GM20000 (cell line): ENCODE results near the gene RPL39.

ENCODE experiments used
- DNase-seq: peaks from one replicate; pipeline ENCODE4 v3.0.0; 2012; ENCODE audit warnings: low spot score
- TF ChIP-seq, protein P1 (sequence below): IDR thresholded peaks from 2 replicates; pipeline ENCODE4 v1.5.1; 2012; ENCODE audit warnings: mild to moderate bottlenecking, control low read depth; ENCODE audit errors: extremely low read depth, missing control alignments

RPL39 gene

DNA sequence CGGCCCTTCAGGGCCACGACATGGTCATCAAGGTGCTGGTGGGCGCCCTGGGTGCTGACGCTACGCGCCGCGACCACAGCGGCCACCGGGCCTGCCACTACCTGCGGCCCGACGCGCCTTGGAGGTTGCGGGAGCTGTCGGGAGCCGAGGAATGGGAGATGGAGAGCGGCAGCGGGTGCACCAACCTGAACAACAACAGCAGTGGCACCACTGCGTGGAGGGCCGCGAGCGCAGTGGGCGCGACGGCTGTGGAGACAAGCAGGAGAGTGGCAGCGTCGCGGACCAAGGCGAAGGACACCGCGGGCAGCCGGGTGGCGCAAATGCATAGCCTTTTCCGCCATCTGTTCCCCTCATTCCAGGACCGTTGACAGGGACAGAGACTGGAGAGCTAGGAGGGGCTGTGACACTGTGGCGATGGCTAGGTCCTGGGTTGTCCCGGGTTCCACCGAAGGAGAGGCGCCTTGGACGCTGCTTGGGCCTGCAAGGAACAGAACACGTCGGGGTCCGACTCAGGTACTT, 32.1 kb downstream of the RPL39 start:
- no peak for DNase-seq
- TF ChIP-seq, protein P1, sequence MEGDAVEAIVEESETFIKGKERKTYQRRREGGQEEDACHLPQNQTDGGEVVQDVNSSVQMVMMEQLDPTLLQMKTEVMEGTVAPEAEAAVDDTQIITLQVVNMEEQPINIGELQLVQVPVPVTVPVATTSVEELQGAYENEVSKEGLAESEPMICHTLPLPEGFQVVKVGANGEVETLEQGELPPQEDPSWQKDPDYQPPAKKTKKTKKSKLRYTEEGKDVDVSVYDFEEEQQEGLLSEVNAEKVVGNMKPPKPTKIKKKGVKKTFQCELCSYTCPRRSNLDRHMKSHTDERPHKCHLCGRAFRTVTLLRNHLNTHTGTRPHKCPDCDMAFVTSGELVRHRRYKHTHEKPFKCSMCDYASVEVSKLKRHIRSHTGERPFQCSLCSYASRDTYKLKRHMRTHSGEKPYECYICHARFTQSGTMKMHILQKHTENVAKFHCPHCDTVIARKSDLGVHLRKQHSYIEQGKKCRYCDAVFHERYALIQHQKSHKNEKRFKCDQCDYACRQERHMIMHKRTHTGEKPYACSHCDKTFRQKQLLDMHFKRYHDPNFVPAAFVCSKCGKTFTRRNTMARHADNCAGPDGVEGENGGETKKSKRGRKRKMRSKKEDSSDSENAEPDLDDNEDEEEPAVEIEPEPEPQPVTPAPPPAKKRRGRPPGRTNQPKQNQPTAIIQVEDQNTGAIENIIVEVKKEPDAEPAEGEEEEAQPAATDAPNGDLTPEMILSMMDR, result no peak

DNA sequence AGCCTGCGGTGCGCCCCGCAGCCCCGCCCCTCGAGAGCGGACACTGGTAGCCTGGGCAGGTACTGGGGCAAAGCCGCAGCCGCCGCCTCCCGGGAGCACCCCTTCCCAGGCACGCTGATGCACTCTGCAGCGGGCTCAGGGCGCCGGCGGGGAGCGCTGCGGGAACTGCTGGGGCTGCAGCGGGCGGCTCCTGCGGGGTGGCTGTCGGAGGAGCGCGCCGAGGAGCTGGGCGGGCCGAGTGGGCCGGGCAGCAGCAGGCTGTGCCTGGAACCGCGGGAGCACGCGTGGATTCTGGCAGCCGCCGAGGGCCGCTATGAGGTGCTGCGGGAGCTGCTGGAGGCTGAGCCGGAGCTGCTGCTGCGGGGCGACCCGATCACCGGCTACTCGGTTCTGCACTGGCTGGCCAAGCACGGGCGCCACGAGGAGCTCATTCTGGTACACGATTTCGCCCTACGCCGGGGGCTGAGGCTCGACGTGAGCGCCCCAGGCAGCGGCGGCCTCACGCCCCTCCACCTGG, 32.6 kb downstream of the RPL39 start:
- no peak for DNase-seq
- TF ChIP-seq, protein P1, result no peak

DNA sequence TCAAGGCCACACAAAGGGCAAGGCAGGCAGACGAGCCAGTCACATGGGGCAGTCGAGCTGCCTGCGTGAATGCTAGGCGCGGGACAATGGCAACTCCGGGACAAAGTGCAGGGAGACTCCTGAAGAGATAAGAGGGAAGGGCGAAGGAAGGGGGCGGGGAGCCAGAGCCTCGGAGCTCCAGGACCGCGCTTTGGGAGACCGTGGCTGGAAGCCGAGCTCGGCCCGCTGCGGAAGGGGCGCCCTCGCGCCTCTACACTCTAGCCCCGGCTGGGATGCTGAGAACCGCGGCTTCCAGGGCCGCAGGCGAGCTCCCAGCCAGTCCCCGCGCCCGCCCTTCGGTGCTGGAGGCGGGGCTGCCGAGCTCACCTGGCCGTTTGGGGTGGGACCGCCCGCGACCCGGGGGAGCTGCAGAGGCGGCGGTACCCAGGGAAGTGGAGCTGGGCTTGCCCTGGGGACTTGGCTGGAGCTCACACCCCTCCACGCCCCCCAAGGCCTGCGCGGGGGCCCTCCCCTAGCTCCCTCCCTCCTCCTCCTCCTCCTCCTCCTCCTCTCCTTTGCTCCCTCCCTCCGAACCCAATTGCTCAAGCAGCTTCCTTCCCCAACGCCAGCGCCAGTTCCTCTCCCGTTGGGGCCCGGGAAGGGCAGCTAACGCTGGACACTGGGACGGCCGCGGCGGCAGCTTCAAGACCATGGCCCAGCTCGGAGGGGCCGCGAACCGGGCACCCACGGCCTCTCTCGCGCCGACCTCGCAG, 33.3 kb downstream of the RPL39 start, which contains the start of gene SOWAHD:
TSS of gene SOWAHD (plus strand) at position 610 of the 752 bp plus-strand sequence. CDS start at position 690, 80 bp downstream.
- peak; percentile 39 for DNase-seq
- TF ChIP-seq, protein P1, result no peak

DNA sequence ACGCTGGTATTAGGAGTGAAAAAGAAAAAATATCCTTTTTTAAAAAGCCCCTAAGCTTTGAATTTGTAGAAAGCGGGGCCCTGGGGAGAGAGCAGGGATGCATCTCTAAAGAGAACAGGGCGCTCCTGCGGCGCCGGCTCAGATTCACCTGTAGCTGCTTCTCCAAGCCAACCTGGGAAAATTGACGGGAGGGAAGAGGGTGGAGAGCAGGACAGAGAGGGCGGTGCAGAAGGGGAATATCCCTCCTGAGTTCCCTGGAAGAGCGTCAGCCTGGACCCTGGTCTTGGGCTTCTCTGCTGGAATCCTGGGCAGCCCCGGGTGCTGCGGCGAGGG, 33.8 kb downstream of the RPL39 start:
- DNase-seq, result no peak
- TF ChIP-seq, protein P1, result no peak

DNA sequence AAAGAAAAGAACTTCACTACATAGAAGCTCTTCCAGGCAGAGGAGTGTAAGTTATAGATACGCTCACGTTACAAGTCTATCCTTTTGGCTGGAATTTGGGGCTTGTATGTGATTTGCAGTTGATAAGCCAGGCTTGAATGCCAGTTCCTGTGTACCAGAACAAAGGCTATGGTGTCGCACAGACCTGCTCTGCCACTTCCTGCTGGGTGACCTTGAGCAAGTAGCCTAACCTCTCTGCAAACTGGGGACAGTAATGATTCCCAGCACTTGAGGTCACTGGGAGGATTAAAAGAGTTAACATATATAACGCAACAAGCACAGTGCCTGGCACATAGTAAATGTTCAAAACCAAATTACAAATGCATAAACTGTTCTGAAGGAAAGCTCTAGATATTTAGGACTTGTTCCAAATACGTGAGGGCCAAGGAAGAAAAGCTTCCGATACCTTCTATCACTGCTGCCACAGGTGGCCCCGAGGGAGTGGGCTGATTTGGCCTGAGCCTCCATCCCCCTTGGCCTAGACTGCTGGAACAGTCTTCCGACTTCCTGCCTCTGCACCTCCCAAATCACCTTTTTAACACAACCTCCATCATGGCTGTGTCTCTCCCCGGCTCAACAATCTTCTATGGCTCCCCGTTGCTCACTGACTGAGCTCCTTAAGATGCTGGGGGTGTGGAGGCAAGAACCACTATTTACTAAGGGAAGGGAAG, 34.3 kb downstream of the RPL39 start:
- DNase-seq, result no peak
- TF ChIP-seq, protein P1, result no peak

DNA sequence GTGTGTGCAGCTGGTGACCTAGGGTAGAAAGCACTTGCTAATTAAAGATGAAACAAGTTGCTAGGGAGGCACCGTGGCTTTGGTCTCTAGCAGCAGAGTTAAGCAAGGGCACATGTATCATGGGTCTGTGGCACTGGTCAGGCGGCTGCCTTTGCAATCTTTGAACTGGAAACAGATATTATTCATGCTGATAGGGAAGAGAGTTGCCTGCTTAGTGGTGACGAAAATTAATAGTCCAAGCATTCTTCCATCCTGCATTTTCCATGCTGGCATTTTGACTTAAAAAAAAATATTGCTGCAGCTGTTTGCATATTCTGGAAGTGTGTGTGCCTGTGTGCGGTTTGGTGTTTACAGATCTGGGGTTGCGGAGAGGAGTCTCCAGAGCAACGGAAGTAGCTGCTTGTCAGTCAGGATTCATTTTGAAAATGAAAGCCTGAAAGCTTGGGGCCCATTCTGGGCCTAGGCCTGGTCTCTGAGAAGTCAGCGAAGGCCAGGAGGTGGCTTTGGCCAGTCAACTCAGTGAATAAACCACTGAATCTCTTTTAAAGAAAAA, 35.4 kb downstream of the RPL39 start:
- peak; percentile 75 for DNase-seq
- TF ChIP-seq, protein P1, result no peak
